ENCODE results near the gene MCCD1.

MCCD1 gene

GRCh38 chr6:31572041-31572911 lies 43.5 kb downstream of the MCCD1 start, which contains the start of gene LTA:
LTA (plus strand) TSS chr6:31572289; CDS start chr6:31572743, 454 bp downstream.
- DNase-seq (ENCODE audit: low spot score), result no peak

GRCh38 chr6:31573239-31574105 lies 44.7 kb downstream of the MCCD1 start:
- DNase-seq (ENCODE audit: low spot score), result no peak

- no peak for DNase-seq (ENCODE audit: low spot score)
Observed at GRCh38 chr6:31574106-31575061, 45.6 kb downstream of the MCCD1 start.

- DNase-seq (ENCODE audit: low spot score), result no peak
Observed at GRCh38 chr6:31575335-31575901, 46.7 kb downstream of the MCCD1 start, which contains the start of gene TNF. TNF (plus strand) TSS chr6:31575565; CDS start chr6:31575742, 177 bp downstream.

GRCh38 chr6:31575952-31576685 lies 47.4 kb downstream of the MCCD1 start:
- DNase-seq (ENCODE audit: low spot score), result no peak

- DNase-seq (ENCODE audit: low spot score), result no peak
Observed at GRCh38 chr6:31576897-31577578, 48.3 kb downstream of the MCCD1 start.

- no peak for DNase-seq (ENCODE audit: low spot score)
Observed at GRCh38 chr6:31577579-31577966, 48.8 kb downstream of the MCCD1 start.

GRCh38 chr6:31578184-31579118 lies 49.7 kb downstream of the MCCD1 start:
- DNase-seq (ENCODE audit: low spot score), result no peak

- DNase-seq (ENCODE audit: low spot score), result no peak
Observed at GRCh38 chr6:31579119-31579505, 50.4 kb downstream of the MCCD1 start.
